HCEC 1CT (cell line): ENCODE data around the gene POLA1.
"Not testable (repeated sequence)": the region's sequence is repeated elsewhere in the genome, so short reads cannot be mapped to it uniquely, and the experiment has no call there.

Experiments used
- DNase-seq: peaks from one replicate; pipeline ENCODE4 v3.0.0-alpha.2; 2017

The POLA1 gene

DNA sequence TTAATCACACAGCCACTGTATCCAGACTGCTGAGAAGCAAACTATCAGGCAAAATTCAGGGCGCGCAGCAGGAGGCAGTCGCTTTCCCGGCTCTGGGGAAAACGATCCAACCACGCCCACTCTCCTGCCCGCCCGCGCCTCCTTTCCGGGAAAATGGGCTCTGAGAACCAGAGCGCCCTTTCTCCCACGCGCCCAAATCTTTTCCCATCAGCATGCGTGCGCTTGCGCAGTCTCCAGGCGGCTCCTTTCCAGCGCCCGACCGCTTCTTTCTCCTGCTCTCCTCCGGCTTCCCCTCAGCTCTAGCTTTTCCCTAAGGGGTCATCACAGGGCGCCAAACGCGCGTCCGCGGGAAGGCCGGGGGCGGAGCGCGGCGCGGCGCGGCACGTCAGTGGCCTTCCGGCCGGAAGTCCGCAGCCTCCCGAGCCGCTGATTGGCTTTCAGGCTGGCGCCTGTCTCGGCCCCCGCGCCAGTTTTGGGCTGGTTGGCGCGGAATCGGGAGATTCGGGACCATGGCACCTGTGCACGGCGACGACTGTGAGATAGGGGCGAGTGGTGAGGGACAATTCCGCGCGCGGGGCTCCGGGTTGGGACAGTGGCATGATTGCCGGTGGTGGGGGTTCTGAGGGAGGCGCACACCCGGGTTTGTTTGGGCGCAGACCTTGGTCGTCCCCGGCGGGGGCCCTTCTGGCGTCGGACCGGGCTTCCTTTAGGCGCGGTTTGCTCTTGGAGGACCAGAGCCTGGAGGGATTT lies at the start of gene POLA1:
POLA1 (plus strand) TSS at position 466 of the 750 bp plus-strand sequence; CDS start at position 510, 44 bp downstream.
- peak; percentile 92 for DNase-seq

GRCh38 chrX:24646006-24646405 lies 47.7 kb upstream of the POLA1 start:
- DNase-seq: no peak

GRCh38 chrX:24646745-24647182 lies 47.0 kb upstream of the POLA1 start:
- DNase-seq: no peak

GRCh38 chrX:24647257-24648058 lies 46.3 kb upstream of the POLA1 start, which contains the start of gene PCYT1B:
Gene PCYT1B, minus strand, starts transcription at chrX:24647347. Its CDS starts 242 bp downstream, at chrX:24647105.
- DNase-seq: no peak

DNA sequence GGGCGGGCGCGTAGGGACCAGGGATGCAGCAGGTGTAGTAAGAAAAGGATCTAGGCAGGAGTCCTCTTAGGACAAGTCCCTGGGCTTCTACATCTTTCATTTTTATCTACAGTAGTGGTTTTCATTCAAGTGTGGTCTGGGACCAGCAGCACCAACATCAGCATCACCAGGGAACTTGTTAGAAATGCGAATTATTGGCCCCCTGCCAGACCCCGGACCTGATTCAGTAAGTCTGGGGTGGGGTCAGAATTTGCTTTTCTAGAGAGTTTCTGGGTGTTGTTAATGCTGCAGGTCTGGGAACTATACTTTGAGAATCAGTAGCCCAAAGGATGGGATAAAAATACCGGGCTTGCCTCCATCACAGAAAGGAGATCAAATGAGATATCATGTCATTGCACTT lies 45.2 kb upstream of the POLA1 start:
- DNase-seq: no peak

GRCh38 chrX:24651783-24652182 lies 41.9 kb upstream of the POLA1 start:
- DNase-seq: no peak

- DNase-seq: not testable (repeated sequence)
Measured at GRCh38 chrX:24655679-24656078, 38.0 kb upstream of the POLA1 start.

DNA sequence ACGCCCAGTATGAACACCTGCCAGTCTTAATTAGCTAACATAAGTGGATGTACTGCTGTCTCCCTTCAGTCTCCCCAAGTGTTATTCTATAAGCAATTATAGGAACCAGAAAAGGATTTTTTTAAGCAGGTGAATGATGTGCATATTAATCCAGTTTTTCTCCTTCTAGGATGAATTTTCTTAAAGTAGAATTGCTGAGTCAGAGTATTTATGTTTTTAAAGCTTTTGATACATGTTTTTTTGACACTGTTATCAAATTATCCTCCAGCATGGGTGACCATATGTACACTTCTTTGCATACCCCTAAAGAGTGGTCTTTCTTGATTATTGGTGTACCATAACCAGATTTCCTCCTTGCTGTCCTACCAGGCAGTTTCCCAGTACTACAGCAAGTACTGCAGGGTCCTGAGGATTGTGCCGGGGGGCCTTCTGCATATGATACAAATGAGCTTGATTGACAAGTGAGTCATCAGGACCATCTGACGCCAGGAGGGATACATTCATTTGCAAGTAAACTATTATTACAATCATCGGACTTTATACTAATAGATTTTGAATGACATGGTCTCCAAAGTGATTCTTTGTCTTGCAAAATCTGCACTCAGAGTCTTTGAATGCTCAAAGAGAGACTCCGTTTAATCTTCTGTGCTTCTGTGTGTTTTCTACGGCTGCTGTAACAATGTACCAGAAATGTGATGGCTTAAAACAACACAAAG lies 35.9 kb upstream of the POLA1 start:
- DNase-seq: no peak

DNA sequence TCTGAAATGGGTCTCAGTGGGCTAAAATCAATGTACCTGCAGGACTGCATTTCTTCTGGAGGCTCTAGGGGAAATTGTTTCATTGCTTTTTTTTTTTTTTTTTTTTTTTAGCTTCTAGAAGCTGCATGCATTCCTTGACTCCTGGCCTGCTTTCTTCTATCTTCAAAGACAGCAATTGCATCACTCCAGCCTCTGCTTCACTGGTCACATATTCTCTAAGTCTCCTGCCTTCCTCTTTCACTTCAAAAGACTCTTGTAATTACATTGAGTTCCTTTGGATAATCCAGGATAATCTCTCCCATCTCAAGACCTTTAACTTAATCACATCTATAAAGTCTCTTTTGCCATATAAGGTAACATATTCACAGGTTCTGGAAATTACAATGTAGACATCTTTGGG lies 35.3 kb upstream of the POLA1 start:
- DNase-seq: no peak

DNA sequence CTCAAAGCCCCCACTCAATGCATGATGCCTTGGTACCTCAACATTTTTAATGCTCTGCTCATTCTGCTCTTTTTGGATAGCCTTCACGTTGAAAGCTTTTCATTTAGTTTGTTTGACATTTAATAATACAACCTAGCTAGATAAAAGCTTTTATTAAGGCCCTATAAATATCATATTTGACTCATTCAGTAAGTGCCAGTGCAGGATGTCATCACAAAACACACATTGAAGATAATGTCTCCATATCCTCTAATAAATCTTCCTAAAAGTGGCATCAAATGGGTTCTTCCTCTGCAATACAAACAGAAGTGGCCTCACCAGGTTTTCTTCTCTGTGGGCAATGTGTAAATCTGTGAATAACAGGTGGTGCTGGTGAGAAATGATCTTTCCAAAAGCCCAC lies 34.6 kb upstream of the POLA1 start:
- no peak for DNase-seq

GRCh38 chrX:24659646-24660045 lies 34.1 kb upstream of the POLA1 start:
- DNase-seq: no peak

DNA sequence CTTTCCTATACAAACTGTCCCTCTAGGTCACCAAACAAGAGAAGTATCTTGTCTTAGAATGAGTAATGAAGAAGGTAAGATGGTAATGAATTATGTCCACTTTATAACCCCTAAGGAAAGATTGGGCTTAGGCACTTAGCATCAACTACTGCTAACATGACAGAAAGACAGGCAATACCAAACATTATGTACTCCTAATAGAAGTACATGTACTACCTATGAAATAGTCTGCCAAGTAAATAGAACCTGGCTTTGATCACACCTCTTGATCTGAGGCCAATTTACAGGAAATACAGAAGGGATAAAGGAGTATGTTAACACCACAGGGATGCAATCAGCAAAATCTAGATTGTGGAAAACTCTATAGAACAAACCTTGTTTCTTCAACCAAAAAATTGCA lies 32.4 kb upstream of the POLA1 start:
- no peak for DNase-seq

- no peak for DNase-seq
Measured at GRCh38 chrX:24662352-24662751, 31.4 kb upstream of the POLA1 start.

- DNase-seq: no peak
Measured at GRCh38 chrX:24668111-24668510, 25.6 kb upstream of the POLA1 start.

- no peak for DNase-seq
Measured at GRCh38 chrX:24672701-24673190, 21.0 kb upstream of the POLA1 start.

GRCh38 chrX:24673424-24673823 lies 20.3 kb upstream of the POLA1 start:
- no peak for DNase-seq

GRCh38 chrX:24676403-24677024 lies 17.2 kb upstream of the POLA1 start:
- DNase-seq: no peak

DNA sequence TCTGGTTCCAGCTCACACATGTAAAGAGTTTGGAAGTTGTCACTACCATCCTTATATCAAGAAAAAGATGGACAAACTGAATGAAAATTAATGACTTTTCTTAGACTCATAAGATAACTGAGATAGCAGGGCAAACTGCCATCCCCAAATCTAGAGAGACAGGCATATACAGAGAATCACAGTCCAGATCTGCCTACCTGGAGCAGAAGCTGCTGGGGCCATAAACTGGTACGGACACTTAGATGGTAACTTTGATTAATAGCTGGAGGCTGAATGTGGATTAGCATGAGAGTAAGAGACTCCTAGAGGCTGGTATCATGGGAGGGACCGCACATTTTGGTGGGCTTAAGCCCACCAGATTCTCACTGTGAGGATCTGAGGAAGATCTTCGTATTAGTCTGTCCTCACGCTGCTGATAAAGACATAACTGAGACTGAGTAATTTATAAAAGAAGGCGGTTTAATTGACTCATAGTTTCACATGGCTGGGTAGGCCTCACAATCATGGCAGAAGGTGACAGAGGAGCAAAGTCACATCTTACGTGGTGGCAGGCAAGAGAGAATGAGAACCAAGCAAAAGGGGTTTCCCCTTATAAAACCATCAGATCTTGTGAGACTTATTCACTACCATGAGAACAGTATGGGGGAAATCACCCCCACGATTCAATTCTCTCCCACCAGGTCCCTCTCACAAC lies 10.8 kb upstream of the POLA1 start:
- DNase-seq: no peak

DNA sequence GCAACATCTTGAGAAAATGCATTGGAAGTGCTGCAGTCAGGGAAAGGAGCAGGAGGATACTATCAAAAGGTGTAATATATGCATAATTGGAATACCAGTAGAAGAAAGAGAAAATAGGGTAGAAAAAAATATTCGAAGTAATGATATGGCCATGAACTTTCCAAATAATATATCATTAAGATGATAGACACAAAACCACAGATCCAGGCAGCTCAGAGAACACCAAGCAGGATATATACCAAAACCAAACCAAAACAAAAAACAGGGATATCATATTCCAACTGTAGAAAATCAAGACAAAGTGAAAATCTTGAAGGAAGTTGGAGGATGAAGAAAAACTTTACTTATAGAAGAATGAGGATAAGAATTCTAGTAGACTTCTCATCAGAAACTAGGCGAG lies 9.7 kb upstream of the POLA1 start:
- DNase-seq: no peak

DNA sequence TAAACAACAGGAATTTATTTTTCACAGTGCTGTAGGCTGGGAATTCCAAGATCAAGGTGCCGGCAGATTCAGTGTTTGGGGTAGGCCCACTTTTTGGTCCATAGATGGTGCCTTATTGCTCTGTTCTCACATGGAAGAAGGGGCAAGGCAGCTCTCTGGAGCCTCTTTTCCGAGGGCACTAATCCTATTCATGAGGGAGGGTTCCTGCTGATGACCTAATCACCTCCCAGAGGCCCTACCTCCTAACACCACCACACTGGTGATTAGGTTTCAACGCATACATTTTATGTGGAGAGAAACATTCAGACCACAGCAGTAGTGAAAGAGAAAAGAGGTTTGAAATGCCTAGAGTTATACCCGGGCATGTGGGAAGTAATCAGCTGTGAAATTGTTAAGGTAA lies 1.4 kb upstream of the POLA1 start:
- DNase-seq: no peak

GRCh38 chrX:24694825-24695224 lies 1.1 kb downstream of the POLA1 start:
- DNase-seq: no peak

GRCh38 chrX:24696294-24696693 lies 2.6 kb downstream of the POLA1 start:
- DNase-seq: no peak
